HEK293 (cell line): ENCODE data around the gene DTNA.

Experiments used
- CTCF ChIA-PET: fragments of 350-600 bp; formaldehyde crosslinking; extraction: SDS; loops from one replicate; lab custom pipeline; 2021; ENCODE audit warnings: antibody characterized with exemption; lab: Yijun Ruan, JAX
- POLR2A ChIA-PET: fragments of 300-600 bp; formaldehyde crosslinking; extraction: SDS; loops from one replicate; lab custom pipeline; 2020; ENCODE audit warnings: antibody characterized with exemption, inconsistent platforms; lab: Yijun Ruan, JAX
- H3K27ac ChIP-seq: fragments of 200-500 bp; sonication (Bioruptor generic); 2 replicates; pipeline ENCODE4 v1.5.1; 2014; ENCODE audit warnings: low read depth, low read length, control low read depth, inconsistent platforms; ENCODE audit errors: extremely low read depth
- H3K36me3 ChIP-seq, 2 experiments: fragments of 200-500 bp in 1 of 2; sonication (Bioruptor generic) in 1 of 2; 1 replicate in 1 of 2; 2 replicates in 1 of 2; pipeline ENCODE4 v1.5.1; 2014 to 2017; ENCODE audit warnings: inconsistent platforms in 2 of 2, low read length in 2 of 2; ENCODE audit not compliant: control insufficient read depth in 2 of 2, insufficient read depth in 1 of 2
- H3K4me1 ChIP-seq: fragments of 200-500 bp; sonication (Bioruptor generic); 2 replicates; pipeline ENCODE4 v1.5.1; 2014; ENCODE audit warnings: mild to moderate bottlenecking, low read length, inconsistent platforms; ENCODE audit not compliant: control insufficient read depth, insufficient read depth
- H3K4me3 ChIP-seq: 2 replicates; pipeline ENCODE4 v1.5.1; 2011; ENCODE audit warnings: low read depth, mild to moderate bottlenecking, control low read depth, low read length, moderate library complexity
- H3K9me3 ChIP-seq: fragments of 200-500 bp; sonication (Bioruptor generic); 2 replicates; pipeline ENCODE4 v1.5.1; 2014; ENCODE audit warnings: low read depth, low read length, inconsistent platforms; ENCODE audit not compliant: control insufficient read depth, insufficient read depth
- KLF1 ChIP-seq: fragments of 450-650 bp; formaldehyde crosslinking; IDR thresholded peaks from 2 replicates; pipeline ENCODE4 v1.5.1; 2016; ENCODE audit warnings: missing biosample characterization, missing genetic modification characterization
- PBX3 ChIP-seq: sonication (generic); formaldehyde crosslinking; IDR thresholded peaks from 2 replicates; pipeline ENCODE4 v1.8.1; 2022; ENCODE audit warnings: mild to moderate bottlenecking, moderate library complexity, missing genetic modification reagents
- WT1 ChIP-seq: fragments of 450-650 bp; formaldehyde crosslinking; IDR thresholded peaks from 2 replicates; pipeline ENCODE4 v1.5.1; 2016; ENCODE audit warnings: missing biosample characterization, missing genetic modification characterization
- YY2 ChIP-seq: fragments of 450-650 bp; formaldehyde crosslinking; IDR thresholded peaks from 2 replicates; pipeline ENCODE4 v1.5.1; 2016; ENCODE audit warnings: missing biosample characterization, missing genetic modification characterization
- ZBTB26 ChIP-seq: fragments of 450-650 bp; formaldehyde crosslinking; optimal IDR thresholded peaks from 2 replicates; pipeline ENCODE3; 2016; ENCODE audit warnings: missing biosample characterization, mild to moderate bottlenecking, missing genetic modification characterization
- ZBTB6 ChIP-seq: fragments of 450-650 bp; formaldehyde crosslinking; IDR thresholded peaks from 2 replicates; pipeline ENCODE4 v1.5.1; 2017; ENCODE audit warnings: missing biosample characterization, missing genetic modification characterization
- ZEB2 ChIP-seq: fragments of 450-650 bp; formaldehyde crosslinking; IDR thresholded peaks from 2 replicates; pipeline ENCODE4 v1.5.1; 2016; ENCODE audit warnings: missing biosample characterization, missing genetic modification characterization
- ZNF121 ChIP-seq: fragments of 450-650 bp; formaldehyde crosslinking; IDR thresholded peaks from 2 replicates; pipeline ENCODE4 v1.5.1; 2016; ENCODE audit warnings: missing biosample characterization, missing genetic modification characterization
- ZNF155 ChIP-seq: fragments of 450-650 bp; formaldehyde crosslinking; IDR thresholded peaks from 2 replicates; pipeline ENCODE4 v1.5.1; 2016; ENCODE audit warnings: missing biosample characterization, missing genetic modification characterization
- ZNF19 ChIP-seq: fragments of 450-650 bp; formaldehyde crosslinking; IDR thresholded peaks from 2 replicates; pipeline ENCODE4; 2016; ENCODE audit warnings: missing biosample characterization, missing genetic modification characterization, low read depth
- ZNF221 ChIP-seq: fragments of 450-650 bp; formaldehyde crosslinking; IDR thresholded peaks from 2 replicates; pipeline ENCODE4 v1.5.1; 2017; ENCODE audit warnings: missing biosample characterization, missing genetic modification characterization, borderline replicate concordance
- ZNF223 ChIP-seq: fragments of 450-650 bp; formaldehyde crosslinking; IDR thresholded peaks from 2 replicates; pipeline ENCODE4 v1.5.1; 2016; ENCODE audit warnings: missing biosample characterization, missing genetic modification characterization
- ZNF23 ChIP-seq: fragments of 450-650 bp; formaldehyde crosslinking; IDR thresholded peaks from 2 replicates; pipeline ENCODE4 v1.5.1; 2016; ENCODE audit warnings: missing biosample characterization, missing genetic modification characterization, borderline replicate concordance
- ZNF26 ChIP-seq: fragments of 450-650 bp; formaldehyde crosslinking; IDR thresholded peaks from 2 replicates; pipeline ENCODE4 v1.5.1; 2016; ENCODE audit warnings: missing biosample characterization, missing genetic modification characterization
- ZNF280C ChIP-seq: fragments of 450-650 bp; formaldehyde crosslinking; IDR thresholded peaks from 2 replicates; pipeline ENCODE4 v1.5.1; 2016; ENCODE audit warnings: missing biosample characterization, missing genetic modification characterization
- ZNF341 ChIP-seq: fragments of 450-650 bp; formaldehyde crosslinking; IDR thresholded peaks from 2 replicates; pipeline ENCODE4; 2016; ENCODE audit warnings: low read depth, missing biosample characterization, missing genetic modification characterization
- ZNF366 ChIP-seq: fragments of 450-650 bp; formaldehyde crosslinking; conservative IDR thresholded peaks from 2 replicates; pipeline ENCODE4 v1.5.1; 2016; ENCODE audit warnings: missing biosample characterization, missing genetic modification characterization
- ZNF37A ChIP-seq: fragments of 450-650 bp; IDR thresholded peaks from 2 replicates; pipeline ENCODE4 v1.5.1; 2018; ENCODE audit warnings: missing biosample characterization, missing genetic modification characterization
- ZNF510 ChIP-seq: fragments of 450-650 bp; formaldehyde crosslinking; IDR thresholded peaks from 2 replicates; pipeline ENCODE4 v1.5.1; 2018; ENCODE audit warnings: mild to moderate bottlenecking, missing genetic modification characterization, missing biosample characterization; ENCODE audit not compliant: insufficient replicate concordance
- ZNF514 ChIP-seq: fragments of 450-650 bp; formaldehyde crosslinking; IDR thresholded peaks from 2 replicates; pipeline ENCODE4 v1.5.1; 2016; ENCODE audit warnings: missing biosample characterization, missing genetic modification characterization
- ZNF596 ChIP-seq: fragments of 450-650 bp; IDR thresholded peaks from 2 replicates; pipeline ENCODE4 v1.5.0; 2018; ENCODE audit warnings: missing biosample characterization, mild to moderate bottlenecking, missing genetic modification characterization, moderate library complexity
- ZNF610 ChIP-seq: fragments of 450-650 bp; formaldehyde crosslinking; IDR thresholded peaks from 2 replicates; pipeline ENCODE4 v1.5.1; 2016; ENCODE audit warnings: missing biosample characterization, missing genetic modification characterization, borderline replicate concordance
- ZNF692 ChIP-seq: fragments of 450-650 bp; formaldehyde crosslinking; IDR thresholded peaks from 2 replicates; pipeline ENCODE4 v1.5.1; 2016; ENCODE audit warnings: missing biosample characterization, missing genetic modification characterization
- ZNF701 ChIP-seq: fragments of 450-650 bp; formaldehyde crosslinking; IDR thresholded peaks from 2 replicates; pipeline ENCODE4 v1.5.1; 2016; ENCODE audit warnings: missing biosample characterization, missing genetic modification characterization
- ZSCAN23 ChIP-seq: fragments of 450-650 bp; formaldehyde crosslinking; IDR thresholded peaks from 2 replicates; pipeline ENCODE4 v1.5.1; 2016; ENCODE audit warnings: missing biosample characterization, missing genetic modification characterization
- ZSCAN30 ChIP-seq: fragments of 450-650 bp; IDR thresholded peaks from 2 replicates; pipeline ENCODE4 v1.5.1; 2018; ENCODE audit warnings: missing biosample characterization, mild to moderate bottlenecking, missing genetic modification characterization, moderate library complexity

Gene DTNA

GRCh38 chr18:34880882-34881834 is 171.1 kb downstream of the DTNA start:
- H3K4me3 ChIP-seq: no peak overlapping the region
- TF ChIP-seq ZNF280C (tag by site-specific recombination) (no peak), ZNF341 (tag by site-specific recombination) (no peak), KLF1 (tag by site-specific recombination) (no peak), ZNF510 (tag by site-specific recombination) (no peak), YY2 (no peak), ZNF223 (tag by site-specific recombination) (no peak), ZSCAN23 (tag by site-specific recombination) (no peak), ZNF23 (tag by site-specific recombination) (no peak), ZNF692 (tag by site-specific recombination) (no peak), ZNF514 (no peak), PBX3 (CRISPR knock-in tag) (no peak), ZBTB26 (tag by site-specific recombination) (no peak), ZNF19 (tag by site-specific recombination) (no peak), ZNF26 (tag by site-specific recombination) (no peak), ZNF610 (tag by site-specific recombination) (no peak)
- TF ChIP-seq, all 188 proteins: peak for 0
- ChIA-PET POLR2A (interaction anchor here (0.6 kb wide), 1 partner anchor 133 kb away, joined by 5 read pairs; no protein-coding TSS in a partner anchor), CTCF (interaction anchor here (0.5 to 1.5 kb wide), 7 partner anchors 12 to 1042 kb away, joined by 3 to 7 read pairs (median 3); no protein-coding TSS in a partner anchor)
- H3K4me1 ChIP-seq: no peaks in the 10 kb centered on the region
- H3K27ac ChIP-seq: no peak overlapping the region
- H3K36me3 ChIP-seq: peaks cover 3 to 16% of the 10 kb centered on the region in 2 experiments; a peak in 2 of 3 replicates
- H3K9me3 ChIP-seq: no peaks in the 10 kb centered on the region

GRCh38 chr18:34884436-34884835 is 174.3 kb downstream of the DTNA start:
- Histone ChIP-seq H3K4me1 (no peaks in the 10 kb centered on the region), H3K9me3 (no peaks in the 10 kb centered on the region), H3K36me3 (peaks cover 3 to 16% of the 10 kb centered on the region in 2 experiments; a peak in 1 of 3 replicates), H3K27ac (no peak overlapping the region), H3K4me3 (no peak overlapping the region)
- ChIA-PET POLR2A (no interaction called here), CTCF (interaction anchor here (0.6 to 0.7 kb wide), 2 partner anchors 9 to 365 kb away, joined by 3 to 4 read pairs; no protein-coding TSS in a partner anchor)
- no peak for TF ChIP-seq ZNF221
- no peak for TF ChIP-seq ZNF121
- TF ChIP-seq ZEB2 (tag by site-specific recombination): no peak
- no peak for TF ChIP-seq ZNF155 (tag by site-specific recombination)
- no peak for TF ChIP-seq ZBTB6 (tag by site-specific recombination)
- TF ChIP-seq ZNF596 (tag by site-specific recombination): no peak
- no peak for TF ChIP-seq ZNF37A
- TF ChIP-seq ZNF701: no peak
- no peak for TF ChIP-seq ZSCAN30 (tag by site-specific recombination)
- no peak for TF ChIP-seq WT1 (tag by site-specific recombination)
- TF ChIP-seq ZNF366 (tag by site-specific recombination): no peak
